Measurements from ENCODE around the gene APOA5.

DNA sequence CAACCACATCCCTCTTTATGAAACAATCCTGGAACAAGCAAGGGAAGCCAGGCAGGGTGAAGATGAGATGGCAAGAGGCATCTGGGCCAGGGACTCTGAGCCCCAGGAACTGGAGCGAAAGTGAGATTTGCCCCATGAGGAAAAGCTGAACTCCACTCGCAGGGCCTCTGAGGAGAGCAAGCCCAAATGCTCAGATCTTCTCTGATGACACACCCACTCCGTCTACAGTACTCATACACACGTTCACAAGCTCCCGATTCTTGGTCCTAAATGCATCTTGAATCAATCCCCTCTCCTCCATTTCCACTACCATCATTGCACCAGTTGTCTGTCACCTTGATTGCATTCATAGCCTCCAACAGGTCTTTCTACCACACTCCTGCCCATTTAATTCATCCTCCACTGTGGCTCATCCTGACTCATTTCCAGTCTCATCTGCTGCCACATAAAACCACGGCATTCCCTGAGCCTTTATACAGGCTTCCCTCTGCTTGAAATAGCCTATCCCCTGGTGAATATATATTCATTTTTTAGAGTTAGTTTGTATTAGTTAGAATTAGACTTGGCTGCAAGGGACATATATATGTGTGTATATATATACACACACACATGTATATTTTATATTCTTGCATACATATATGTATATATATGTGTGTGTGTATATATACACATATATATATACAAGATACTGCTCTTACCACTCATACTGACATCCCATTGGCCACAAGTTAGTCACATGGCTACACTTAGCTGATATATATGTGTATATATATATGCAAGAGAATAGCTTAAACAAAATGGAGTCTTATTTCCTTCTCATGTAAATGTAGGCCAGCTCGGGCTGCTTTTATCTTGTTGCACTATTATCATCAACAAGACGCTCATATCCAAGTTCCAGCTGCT, 1.4 kb upstream of the APOA5 start:
- no peak for TF ChIP-seq MXI1 (conservative IDR thresholded peaks at IDR 0.05; ENCODE audit: poor library complexity, severe bottlenecking)
- TF ChIP-seq, protein P1, sequence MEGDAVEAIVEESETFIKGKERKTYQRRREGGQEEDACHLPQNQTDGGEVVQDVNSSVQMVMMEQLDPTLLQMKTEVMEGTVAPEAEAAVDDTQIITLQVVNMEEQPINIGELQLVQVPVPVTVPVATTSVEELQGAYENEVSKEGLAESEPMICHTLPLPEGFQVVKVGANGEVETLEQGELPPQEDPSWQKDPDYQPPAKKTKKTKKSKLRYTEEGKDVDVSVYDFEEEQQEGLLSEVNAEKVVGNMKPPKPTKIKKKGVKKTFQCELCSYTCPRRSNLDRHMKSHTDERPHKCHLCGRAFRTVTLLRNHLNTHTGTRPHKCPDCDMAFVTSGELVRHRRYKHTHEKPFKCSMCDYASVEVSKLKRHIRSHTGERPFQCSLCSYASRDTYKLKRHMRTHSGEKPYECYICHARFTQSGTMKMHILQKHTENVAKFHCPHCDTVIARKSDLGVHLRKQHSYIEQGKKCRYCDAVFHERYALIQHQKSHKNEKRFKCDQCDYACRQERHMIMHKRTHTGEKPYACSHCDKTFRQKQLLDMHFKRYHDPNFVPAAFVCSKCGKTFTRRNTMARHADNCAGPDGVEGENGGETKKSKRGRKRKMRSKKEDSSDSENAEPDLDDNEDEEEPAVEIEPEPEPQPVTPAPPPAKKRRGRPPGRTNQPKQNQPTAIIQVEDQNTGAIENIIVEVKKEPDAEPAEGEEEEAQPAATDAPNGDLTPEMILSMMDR (IDR thresholded peaks at IDR 0.05; ENCODE audit: poor library complexity, severe bottlenecking), result no peak
- no peak for TF ChIP-seq EP300 (conservative IDR thresholded peaks at IDR 0.05; ENCODE audit: poor library complexity, severe bottlenecking)
- no peak for TF ChIP-seq POLR2AphosphoS5 (IDR thresholded peaks at IDR 0.05)
- TF ChIP-seq TAF1 (IDR thresholded peaks at IDR 0.05; ENCODE audit: low read depth), result no peak
- TF ChIP-seq RAD21 (conservative IDR thresholded peaks at IDR 0.05), result no peak
- TF ChIP-seq, protein P2, sequence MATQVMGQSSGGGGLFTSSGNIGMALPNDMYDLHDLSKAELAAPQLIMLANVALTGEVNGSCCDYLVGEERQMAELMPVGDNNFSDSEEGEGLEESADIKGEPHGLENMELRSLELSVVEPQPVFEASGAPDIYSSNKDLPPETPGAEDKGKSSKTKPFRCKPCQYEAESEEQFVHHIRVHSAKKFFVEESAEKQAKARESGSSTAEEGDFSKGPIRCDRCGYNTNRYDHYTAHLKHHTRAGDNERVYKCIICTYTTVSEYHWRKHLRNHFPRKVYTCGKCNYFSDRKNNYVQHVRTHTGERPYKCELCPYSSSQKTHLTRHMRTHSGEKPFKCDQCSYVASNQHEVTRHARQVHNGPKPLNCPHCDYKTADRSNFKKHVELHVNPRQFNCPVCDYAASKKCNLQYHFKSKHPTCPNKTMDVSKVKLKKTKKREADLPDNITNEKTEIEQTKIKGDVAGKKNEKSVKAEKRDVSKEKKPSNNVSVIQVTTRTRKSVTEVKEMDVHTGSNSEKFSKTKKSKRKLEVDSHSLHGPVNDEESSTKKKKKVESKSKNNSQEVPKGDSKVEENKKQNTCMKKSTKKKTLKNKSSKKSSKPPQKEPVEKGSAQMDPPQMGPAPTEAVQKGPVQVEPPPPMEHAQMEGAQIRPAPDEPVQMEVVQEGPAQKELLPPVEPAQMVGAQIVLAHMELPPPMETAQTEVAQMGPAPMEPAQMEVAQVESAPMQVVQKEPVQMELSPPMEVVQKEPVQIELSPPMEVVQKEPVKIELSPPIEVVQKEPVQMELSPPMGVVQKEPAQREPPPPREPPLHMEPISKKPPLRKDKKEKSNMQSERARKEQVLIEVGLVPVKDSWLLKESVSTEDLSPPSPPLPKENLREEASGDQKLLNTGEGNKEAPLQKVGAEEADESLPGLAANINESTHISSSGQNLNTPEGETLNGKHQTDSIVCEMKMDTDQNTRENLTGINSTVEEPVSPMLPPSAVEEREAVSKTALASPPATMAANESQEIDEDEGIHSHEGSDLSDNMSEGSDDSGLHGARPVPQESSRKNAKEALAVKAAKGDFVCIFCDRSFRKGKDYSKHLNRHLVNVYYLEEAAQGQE (IDR thresholded peaks at IDR 0.05; ENCODE audit: borderline replicate concordance), result no peak
- no peak for TF ChIP-seq EZH2 (IDR thresholded peaks at IDR 0.05; ENCODE audit: borderline replicate concordance, insufficient read depth, low read length, poor library complexity, severe bottlenecking)
- TF ChIP-seq SMC3 (conservative IDR thresholded peaks at IDR 0.05; ENCODE audit: poor library complexity), result no peak
